Activated effector memory CD4-positive, alpha-beta T cell treated with anti-CD3 and anti-CD28 coated beads, Interleukin-2, amount 50 U/mL, for 16 hours (primary cell): ENCODE results near the gene UBE2M.
A peak's percentile ranks its signal among the peaks of the same experiment; 100 is the strongest.

Experiments used
- DNase-seq: peaks from one replicate; pipeline ENCODE4 v3.0.0-alpha.2; 2020

UBE2M gene

GRCh38 chr19:58538257-58539168 lies 19.9 kb downstream of the UBE2M start:
- DNase-seq = peak; percentile 78

GRCh38 chr19:58536852-58537798 lies 21.3 kb downstream of the UBE2M start:
- DNase-seq = peak; percentile 56

GRCh38 chr19:58535857-58536256 lies 22.6 kb downstream of the UBE2M start:
- DNase-seq = no peak

GRCh38 chr19:58531034-58531840 lies 27.2 kb downstream of the UBE2M start:
- DNase-seq = no peak

GRCh38 chr19:58529405-58529804 lies 29.0 kb downstream of the UBE2M start:
- no peak for DNase-seq

GRCh38 chr19:58522709-58523108 lies 35.7 kb downstream of the UBE2M start:
- DNase-seq = no peak

GRCh38 chr19:58521651-58522050 lies 36.8 kb downstream of the UBE2M start:
- DNase-seq = no peak

- DNase-seq = no peak
Observed at GRCh38 chr19:58520257-58520599, 38.2 kb downstream of the UBE2M start.

GRCh38 chr19:58519355-58520256 lies 38.8 kb downstream of the UBE2M start, which contains the start of gene ZBTB45:
ZBTB45 (minus strand) TSS chr19:58519810; CDS start chr19:58517673, 2,137 bp downstream.
- peak; percentile 95 for DNase-seq

GRCh38 chr19:58519087-58519354 lies 39.4 kb downstream of the UBE2M start:
- peak; percentile 79 for DNase-seq

- DNase-seq = no peak
Observed at GRCh38 chr19:58518256-58519086, 39.9 kb downstream of the UBE2M start.

- DNase-seq = no peak
Observed at GRCh38 chr19:58516964-58517833, 41.2 kb downstream of the UBE2M start.

- DNase-seq = no peak
Observed at GRCh38 chr19:58516246-58516836, 42.1 kb downstream of the UBE2M start.

GRCh38 chr19:58515259-58515658 lies 43.2 kb downstream of the UBE2M start:
- no peak for DNase-seq

GRCh38 chr19:58514564-58515022 lies 43.8 kb downstream of the UBE2M start:
- no peak for DNase-seq

- peak; percentile 97 for DNase-seq
Observed at GRCh38 chr19:58513694-58514563, 44.5 kb downstream of the UBE2M start.

GRCh38 chr19:58513213-58513693 lies 45.2 kb downstream of the UBE2M start:
- DNase-seq = no peak
